ENCODE results near the gene MKNK2. TPM values are rescaled to one million over a fixed set of nuclear protein-coding genes. Genes with fewer than 3 reads are reported as not detected.

Gene MKNK2
- total and polyA plus RNA-seq, 5 experiments from 2014 or later: 26.1 to 176 (median 47.1) TPM

DNA sequence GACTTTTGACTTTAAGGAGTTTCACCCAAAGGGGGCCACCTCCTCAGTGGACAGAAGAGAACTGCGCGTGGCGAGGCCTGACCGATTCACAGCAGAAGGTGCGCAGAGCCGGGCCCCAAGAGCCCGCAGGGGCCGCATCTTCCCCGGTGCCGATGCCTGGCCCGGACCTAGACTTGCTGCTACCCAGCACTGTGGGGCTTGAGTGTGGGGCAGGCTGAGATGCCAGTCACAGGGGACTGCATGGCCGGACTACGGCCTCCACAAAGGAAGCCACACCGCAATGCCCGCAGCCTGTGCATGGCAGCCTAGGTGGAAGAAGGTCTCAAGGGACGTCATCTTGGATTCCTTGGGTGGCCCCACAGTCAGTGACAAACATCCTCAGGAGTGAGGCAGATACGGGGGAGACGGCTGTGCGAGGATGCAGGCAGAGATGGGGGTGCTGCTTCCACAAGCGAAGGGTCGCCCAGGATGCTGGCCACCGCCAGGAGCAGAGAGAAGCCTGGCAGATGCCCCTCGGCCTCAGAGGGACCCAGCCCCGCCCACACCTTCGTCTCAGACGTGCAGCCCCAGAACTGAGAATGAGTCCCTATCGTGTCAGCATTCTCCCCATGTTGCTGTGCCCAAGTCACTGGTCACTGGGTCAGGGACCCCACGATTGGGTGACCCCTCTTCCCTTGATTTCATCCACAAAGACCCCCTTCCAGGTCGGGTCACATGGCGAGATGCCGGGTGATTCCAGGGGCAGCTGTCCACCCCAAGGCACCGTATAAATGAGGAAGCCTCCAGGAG is 28.2 kb upstream of the MKNK2 start:
- ATAC-seq: no peak
- no peak for DNase-seq
- H3K27me3 Mint-ChIP-seq: no peaks in the 10 kb centered on the region
- H3K36me3 Mint-ChIP-seq: peaks cover 0 to 74% (median 7%) of the 10 kb centered on the region in 3 donors
- H3K27ac Mint-ChIP-seq: peak overlapping the region; percentile 94 to 100 (median 99)
- no peaks in the 10 kb centered on the region for H3K9me3 Mint-ChIP-seq
- peaks cover 20 to 63% (median 56%) of the 10 kb centered on the region in 4 donors for H3K4me1 Mint-ChIP-seq
- POLR2A ChIA-PET: interaction anchor here (1.1 to 9.0 kb wide), 4 partner anchors 10 to 60 kb away, joined by 5 to 130 read pairs (median 10); partner anchors contain the start of gene MKNK2
- H3K4me3 Mint-ChIP-seq: peak overlapping the region; percentile 75 to 100 (median 98)

DNA sequence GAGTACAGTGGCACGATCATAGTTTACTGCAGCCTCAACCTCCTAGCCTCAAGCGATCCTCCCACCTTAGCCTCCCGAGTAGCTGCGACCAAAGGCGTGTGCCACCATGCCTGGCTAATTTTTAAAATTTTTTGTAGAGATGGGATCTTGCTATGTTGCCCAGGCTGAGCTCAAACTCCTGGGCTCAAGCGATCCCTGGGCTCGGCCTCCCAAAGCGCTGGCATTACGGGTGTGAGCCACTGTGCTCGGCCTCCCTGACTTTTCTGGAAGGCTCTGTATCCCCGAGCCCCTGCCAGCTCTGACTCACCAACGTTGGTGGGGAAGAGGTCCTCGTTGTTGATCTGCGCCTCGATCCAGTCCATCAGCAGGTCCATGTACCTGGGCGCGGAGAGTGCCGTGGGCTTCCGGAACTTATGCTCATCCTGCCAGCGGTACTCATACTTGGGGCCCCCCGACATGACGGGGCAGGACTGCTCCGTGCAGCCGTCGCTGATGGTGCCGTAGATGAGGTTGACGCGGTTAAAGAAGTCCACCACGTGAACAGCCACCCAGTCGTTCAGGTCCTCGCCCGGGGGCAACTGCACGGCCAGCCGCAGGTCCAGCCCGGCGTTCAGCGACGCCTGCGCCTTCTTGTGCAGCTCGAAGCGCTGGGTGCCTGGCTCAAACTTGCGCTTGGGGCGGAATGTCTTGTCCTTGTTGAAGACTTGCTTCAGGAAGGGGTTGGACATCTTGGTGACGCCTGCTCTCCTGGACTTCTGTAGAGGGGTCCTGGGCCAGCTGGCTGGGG is 27.0 kb upstream of the MKNK2 start:
- peaks cover 16 to 63% (median 54%) of the 10 kb centered on the region in 4 donors for H3K4me1 Mint-ChIP-seq
- no peak for DNase-seq
- no peak for ATAC-seq
- POLR2A ChIA-PET: interaction anchor here (0.8 to 3.0 kb wide), 4 partner anchors 11 to 184 kb away, joined by 3 to 15 read pairs (median 4); no protein-coding TSS in a partner anchor
- H3K27me3 Mint-ChIP-seq: no peaks in the 10 kb centered on the region
- H3K4me3 Mint-ChIP-seq: peak overlapping the region in 4 of 10 donors; percentile 18 to 65 (median 40)
- H3K9me3 Mint-ChIP-seq: no peaks in the 10 kb centered on the region
- peaks cover 0 to 83% (median 5%) of the 10 kb centered on the region in 3 donors for H3K36me3 Mint-ChIP-seq
- H3K27ac Mint-ChIP-seq: peak overlapping the region; percentile 63 to 100 (median 97)

DNA sequence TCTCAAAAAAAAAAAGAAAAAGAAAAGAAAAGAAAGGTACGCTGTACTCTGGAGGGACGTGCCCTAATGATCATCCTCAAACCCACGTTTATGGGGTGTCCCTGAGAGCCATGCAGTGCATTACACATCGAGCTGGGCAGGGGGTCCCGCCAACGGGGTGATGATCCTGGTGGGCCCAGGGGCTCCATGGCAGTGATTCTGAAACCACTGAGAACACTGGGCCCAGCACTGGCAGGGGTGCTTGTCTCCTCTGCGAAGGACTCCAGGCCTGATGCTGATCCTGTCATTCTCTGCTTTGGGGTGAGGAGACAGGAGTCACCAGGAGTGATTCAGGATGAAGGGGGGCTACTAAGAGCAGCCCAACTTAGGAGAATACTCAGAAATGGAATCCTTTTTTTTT is 26.4 kb upstream of the MKNK2 start:
- POLR2A ChIA-PET: interaction anchor here (0.8 to 3.0 kb wide), 4 partner anchors 12 to 183 kb away, joined by 3 to 15 read pairs (median 4); no protein-coding TSS in a partner anchor
- no peak overlapping the region for H3K4me3 Mint-ChIP-seq
- H3K4me1 Mint-ChIP-seq: peaks cover 15 to 62% (median 51%) of the 10 kb centered on the region in 4 donors
- no peak for ATAC-seq
- no peaks in the 10 kb centered on the region for H3K9me3 Mint-ChIP-seq
- no peaks in the 10 kb centered on the region for H3K27me3 Mint-ChIP-seq
- H3K27ac Mint-ChIP-seq: peak overlapping the region in 6 of 10 donors; percentile 47 to 99 (median 62)
- H3K36me3 Mint-ChIP-seq: peaks cover 0 to 89% (median 9%) of the 10 kb centered on the region in 3 donors
- DNase-seq: no peak

DNA sequence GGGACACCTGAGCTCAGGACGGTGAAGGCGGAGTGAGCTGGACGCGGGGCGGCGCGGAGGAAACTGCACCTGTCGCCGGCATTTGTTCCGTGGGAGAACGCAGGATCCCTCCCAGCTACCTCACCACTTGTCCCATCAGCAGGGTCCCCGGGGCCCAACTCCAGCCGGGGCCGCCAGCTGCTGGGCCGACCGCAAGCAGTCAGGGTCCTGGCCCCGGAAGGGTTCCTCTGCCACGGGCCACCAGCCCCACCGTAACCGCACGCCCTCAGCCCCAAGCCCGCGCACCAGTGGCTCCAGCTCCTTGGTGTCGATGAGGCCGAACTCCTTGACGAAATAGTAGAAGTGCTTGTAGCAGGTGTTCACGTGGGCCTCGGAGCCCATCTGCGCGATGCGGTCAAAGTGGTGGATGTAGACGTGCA is 25.5 kb upstream of the MKNK2 start:
- H3K27ac Mint-ChIP-seq: peak overlapping the region in 4 of 10 donors; percentile 49 to 85 (median 65)
- H3K27me3 Mint-ChIP-seq: no peaks in the 10 kb centered on the region
- DNase-seq (no peak), ATAC-seq (no peak)
- H3K4me3 Mint-ChIP-seq: no peak overlapping the region
- no peaks in the 10 kb centered on the region for H3K9me3 Mint-ChIP-seq
- peaks cover 0 to 96% (median 15%) of the 10 kb centered on the region in 3 donors for H3K36me3 Mint-ChIP-seq
- peaks cover 15 to 56% (median 45%) of the 10 kb centered on the region in 4 donors for H3K4me1 Mint-ChIP-seq
- POLR2A ChIA-PET: interaction anchor here (0.7 to 3.0 kb wide), 5 partner anchors 9 to 147 kb away, joined by 3 to 15 read pairs (median 6); no protein-coding TSS in a partner anchor

DNA sequence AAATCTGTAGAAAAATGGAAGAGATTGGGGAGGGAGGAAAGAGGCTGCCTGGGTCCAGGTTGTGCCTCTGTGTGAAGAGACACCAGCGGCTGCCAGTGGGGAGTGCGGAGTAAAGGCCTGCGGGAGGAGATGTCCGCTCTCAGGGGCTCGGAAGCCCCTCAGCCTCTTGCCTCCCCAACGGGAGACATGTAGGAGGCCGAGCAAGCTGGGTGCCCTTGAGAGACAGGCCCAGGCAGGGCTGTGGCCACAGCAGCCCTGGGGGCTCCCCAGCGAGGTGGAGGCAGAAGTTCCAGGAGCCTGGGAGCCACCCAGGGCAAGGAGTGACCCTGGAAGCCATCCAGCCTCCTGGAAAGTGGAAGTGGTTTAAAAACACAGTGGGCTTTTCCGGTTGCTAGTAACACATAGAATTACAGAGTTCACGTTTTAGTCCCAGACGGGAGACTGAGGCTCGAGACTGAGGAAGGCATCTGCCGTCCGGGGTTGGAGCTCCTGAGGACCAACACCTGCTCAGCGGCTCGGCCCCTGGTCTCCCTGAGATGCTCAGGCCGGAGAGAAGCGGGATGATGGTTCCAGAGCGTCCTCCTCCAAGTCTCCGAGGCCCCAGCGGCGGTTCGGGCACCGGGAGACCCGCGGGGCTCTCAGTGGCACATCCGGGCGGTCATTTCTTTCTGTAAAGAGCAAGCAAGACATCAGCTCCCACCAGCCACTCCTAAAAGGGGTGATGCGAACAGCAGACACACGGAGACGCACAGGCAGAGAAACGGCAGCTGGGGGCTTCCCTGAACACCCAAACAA is 21.9 kb upstream of the MKNK2 start:
- no peak for ATAC-seq
- peaks cover 0 to 76% (median 16%) of the 10 kb centered on the region in 3 donors for H3K36me3 Mint-ChIP-seq
- H3K27me3 Mint-ChIP-seq: no peaks in the 10 kb centered on the region

DNA sequence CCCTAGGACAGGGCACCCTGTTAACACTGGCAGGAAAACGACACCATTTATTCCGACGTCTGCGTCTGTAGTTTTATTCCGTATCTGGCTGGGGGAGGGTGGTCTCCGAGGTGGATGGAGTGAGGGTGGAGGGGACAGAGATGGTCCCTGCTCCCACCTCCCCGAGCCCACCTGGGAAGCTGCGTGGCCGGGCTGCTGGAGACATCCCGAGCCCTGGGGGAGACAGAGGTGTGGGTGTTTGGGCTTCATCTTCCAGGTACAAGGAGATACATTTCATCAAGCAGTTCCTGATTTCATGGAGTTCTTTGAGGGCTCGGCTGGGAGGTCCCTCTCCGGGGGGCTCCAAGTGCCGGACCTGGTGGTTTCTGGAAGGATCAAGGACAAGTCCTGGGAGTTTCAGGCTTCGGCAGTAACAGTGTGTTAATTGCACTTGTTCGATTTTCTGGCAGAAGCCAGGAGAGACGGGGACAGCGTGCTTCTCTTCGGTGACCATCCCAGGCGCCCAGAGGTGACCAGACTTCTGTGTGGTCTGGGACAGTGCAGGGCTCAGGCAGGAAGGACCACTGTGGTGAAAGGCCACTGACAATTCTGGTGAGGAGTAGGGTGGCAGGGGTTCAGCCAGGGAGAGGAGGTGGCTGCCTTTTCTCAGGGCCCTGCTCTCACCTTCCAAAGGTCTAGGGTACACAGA is 20.1 kb upstream of the MKNK2 start:
- POLR2A ChIA-PET: interaction anchor here (0.6 to 7.0 kb wide), 9 partner anchors 9 to 140 kb away, joined by 3 to 73 read pairs (median 5); partner anchors contain the start of genes IZUMO4 and MOB3A
- peak overlapping the region in 1 of 10 donors; percentile 20 for H3K4me3 Mint-ChIP-seq
- DNase-seq (no peak), ATAC-seq (no peak)
- H3K4me1 Mint-ChIP-seq: peaks cover 10 to 46% (median 30%) of the 10 kb centered on the region in 4 donors
- no peaks in the 10 kb centered on the region for H3K27me3 Mint-ChIP-seq
- no peaks in the 10 kb centered on the region for H3K9me3 Mint-ChIP-seq
- H3K36me3 Mint-ChIP-seq: peaks cover 0 to 58% (median 14%) of the 10 kb centered on the region in 3 donors
- peak overlapping the region; percentile 51 to 93 (median 86) for H3K27ac Mint-ChIP-seq

More for the DNA sequence above, 21.9 kb upstream of the MKNK2 start:
- Mint-ChIP-seq H3K4me3 (peak overlapping the region in 2 of 10 donors; percentile 2 to 34), H3K27ac (peak overlapping the region; percentile 47 to 88 (median 80)), H3K4me1 (peaks cover 10 to 41% (median 32%) of the 10 kb centered on the region in 4 donors), H3K9me3 (no peaks in the 10 kb centered on the region)
- no peak for DNase-seq
- POLR2A ChIA-PET: interaction anchor here (0.7 to 7.0 kb wide), 5 partner anchors 11 to 550 kb away, joined by 3 to 73 read pairs (median 3); no protein-coding TSS in a partner anchor

DNA sequence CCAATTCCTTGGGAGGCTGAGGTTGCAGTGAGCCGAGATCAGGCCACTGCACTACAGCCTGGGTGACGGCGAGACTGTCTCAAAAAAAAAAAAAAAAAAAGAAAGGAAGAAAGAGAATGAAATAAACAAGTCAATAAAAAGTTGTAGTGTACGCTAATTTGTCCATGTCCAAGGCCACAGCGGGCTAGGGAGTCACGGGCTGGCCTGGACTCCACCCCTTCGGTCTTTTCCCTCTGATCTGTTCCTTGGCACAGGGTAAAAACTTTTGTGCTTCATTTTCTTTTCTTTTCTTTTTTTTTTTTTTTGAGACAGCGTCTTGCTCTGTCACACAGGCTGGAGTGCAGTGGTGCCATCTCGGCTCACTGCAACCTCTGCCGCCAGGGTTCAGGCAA is 19.4 kb upstream of the MKNK2 start:
- Mint-ChIP-seq H3K36me3 (peaks cover 0 to 51% (median 14%) of the 10 kb centered on the region in 3 donors), H3K9me3 (no peaks in the 10 kb centered on the region), H3K27me3 (no peaks in the 10 kb centered on the region), H3K4me3 (no peak overlapping the region), H3K27ac (peak overlapping the region in 5 of 10 donors; percentile 56 to 91 (median 87)), H3K4me1 (peaks cover 10 to 46% (median 29%) of the 10 kb centered on the region in 4 donors)
- peak in 1 of 2 donors; percentile 8 for ATAC-seq
- DNase-seq: no peak
- POLR2A ChIA-PET: interaction anchor here (0.6 to 7.0 kb wide), 12 partner anchors 9 to 530 kb away, joined by 3 to 73 read pairs (median 4); partner anchors contain the start of genes IZUMO4 and MOB3A

DNA sequence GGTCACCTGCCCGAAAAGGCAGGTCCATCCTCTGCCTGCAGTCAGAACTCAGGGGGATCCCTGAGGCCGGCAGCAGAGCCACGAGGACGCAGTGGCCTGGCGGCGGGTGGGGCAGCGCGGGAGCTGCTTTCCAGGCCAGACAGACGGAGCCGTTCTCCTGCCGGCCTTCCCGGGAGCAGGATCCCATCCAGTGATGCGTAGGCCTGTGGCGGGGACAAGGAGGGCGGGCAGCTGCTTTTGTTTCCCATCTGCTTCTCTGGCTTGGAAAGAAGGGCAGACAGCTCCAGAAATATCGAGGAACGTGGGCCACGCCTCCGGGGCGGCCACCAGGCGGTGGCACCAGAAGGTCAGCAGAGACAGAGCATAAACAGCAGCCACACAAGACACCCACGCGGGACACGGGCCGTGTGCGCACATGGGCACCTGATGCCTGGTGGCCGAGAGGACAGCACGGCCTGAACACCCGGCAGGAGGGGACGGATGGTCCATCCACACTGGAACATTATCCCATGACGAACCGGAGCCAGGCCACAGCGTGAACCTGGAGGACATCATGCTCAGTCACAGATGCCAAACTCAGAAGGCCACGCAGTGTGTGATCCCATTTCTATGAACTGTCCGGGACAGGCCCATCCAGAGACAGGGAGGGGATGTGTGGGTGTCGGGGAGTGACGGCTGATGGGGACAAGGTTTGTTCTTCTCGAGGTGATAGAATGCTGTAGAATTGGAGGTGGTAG is 13.9 kb upstream of the MKNK2 start:
- Mint-ChIP-seq H3K27me3 (no peaks in the 10 kb centered on the region), H3K36me3 (no peaks in the 10 kb centered on the region), H3K9me3 (no peaks in the 10 kb centered on the region), H3K4me1 (peaks cover 9 to 44% (median 37%) of the 10 kb centered on the region in 4 donors), H3K27ac (peak overlapping the region; percentile 14 to 80 (median 52)), H3K4me3 (no peak overlapping the region)
- POLR2A ChIA-PET: interaction anchor here (0.6 to 9.9 kb wide), 3 partner anchors 8 to 265 kb away, joined by 3 to 112 read pairs (median 4); partner anchors contain the start of gene MKNK2
- ATAC-seq: no peak
- DNase-seq: no peak

DNA sequence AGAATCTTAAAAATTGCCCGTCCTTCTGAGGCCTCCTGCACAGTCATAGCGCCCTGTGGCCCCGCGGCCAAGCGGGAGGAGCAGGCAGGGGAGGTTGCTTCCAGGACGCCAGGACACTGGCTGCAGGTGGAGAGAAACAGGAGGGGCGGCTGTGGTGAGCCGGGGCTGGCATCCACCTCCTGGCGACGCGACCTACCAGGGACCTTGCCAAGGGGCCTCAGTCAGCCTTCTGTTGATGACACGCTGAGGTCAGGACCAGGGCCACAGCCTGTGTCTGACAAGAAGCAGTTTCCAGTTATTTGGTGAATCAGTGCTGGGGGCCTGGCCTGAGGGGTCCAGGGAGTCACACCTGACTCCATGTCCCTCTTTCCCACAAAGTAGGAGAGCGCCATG is 13.3 kb upstream of the MKNK2 start:
- no peaks in the 10 kb centered on the region for H3K27me3 Mint-ChIP-seq
- POLR2A ChIA-PET: interaction anchor here (0.9 to 9.9 kb wide), 3 partner anchors 8 to 20 kb away, joined by 4 to 112 read pairs (median 38); partner anchors contain the start of gene MKNK2
- no peak for DNase-seq
- peak overlapping the region in 6 of 10 donors; percentile 14 to 65 (median 40) for H3K27ac Mint-ChIP-seq
- peaks cover 5 to 41% (median 34%) of the 10 kb centered on the region in 4 donors for H3K4me1 Mint-ChIP-seq
- no peaks in the 10 kb centered on the region for H3K9me3 Mint-ChIP-seq
- no peaks in the 10 kb centered on the region for H3K36me3 Mint-ChIP-seq
- no peak for ATAC-seq
- H3K4me3 Mint-ChIP-seq: no peak overlapping the region

DNA sequence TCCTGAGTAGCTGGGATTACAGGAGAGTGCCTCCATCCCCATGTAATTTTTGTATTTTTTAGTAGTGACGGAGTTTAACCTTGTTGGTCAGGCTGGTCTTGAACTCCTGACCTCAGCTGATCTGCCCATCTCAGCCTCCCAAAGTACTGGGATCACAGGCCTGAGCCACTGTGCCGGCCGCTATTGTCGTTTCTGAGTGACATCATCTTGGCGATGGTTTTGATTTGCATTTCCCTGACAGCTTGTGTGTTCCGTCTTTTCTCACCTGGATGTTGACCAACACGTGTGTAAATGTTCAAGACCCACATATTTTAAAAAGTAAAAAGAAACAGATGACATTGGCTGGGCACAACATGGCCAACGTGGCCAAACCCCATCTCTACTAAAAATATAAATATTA is 12.8 kb upstream of the MKNK2 start:
- POLR2A ChIA-PET: interaction anchor here (3.0 to 17.6 kb wide), 4 partner anchors 14 to 30 kb away, joined by 33 to 255 read pairs (median 75); partner anchors contain the start of genes MKNK2 and MOB3A
- H3K36me3 Mint-ChIP-seq: no peaks in the 10 kb centered on the region
- DNase-seq (no peak), ATAC-seq (no peak)
- no peaks in the 10 kb centered on the region for H3K9me3 Mint-ChIP-seq
- H3K4me1 Mint-ChIP-seq: peaks cover 5 to 42% (median 30%) of the 10 kb centered on the region in 4 donors
- peak overlapping the region in 6 of 10 donors; percentile 7 to 66 (median 32) for H3K4me3 Mint-ChIP-seq
- no peaks in the 10 kb centered on the region for H3K27me3 Mint-ChIP-seq
- peak overlapping the region in 8 of 10 donors; percentile 32 to 89 (median 60) for H3K27ac Mint-ChIP-seq

Measured in naive thymus-derived CD8-positive, alpha-beta T cell (primary cell).